Measurements from ENCODE around the gene GPR146.

The GPR146 gene

GRCh38 chr7:1012004-1012715, 32.2 kb upstream of the GPR146 start:
- no peak for DNase-seq

- no peak for DNase-seq
These were observed 31.6 kb upstream of the GPR146 start for GRCh38 chr7:1012716-1013095.

GRCh38 chr7:1013581-1013980, 30.8 kb upstream of the GPR146 start:
- no peak for DNase-seq

- DNase-seq = no peak
These were observed 29.7 kb upstream of the GPR146 start for GRCh38 chr7:1014681-1015080.

- DNase-seq = no peak
These were observed 28.9 kb upstream of the GPR146 start for GRCh38 chr7:1015196-1016121.

DNA sequence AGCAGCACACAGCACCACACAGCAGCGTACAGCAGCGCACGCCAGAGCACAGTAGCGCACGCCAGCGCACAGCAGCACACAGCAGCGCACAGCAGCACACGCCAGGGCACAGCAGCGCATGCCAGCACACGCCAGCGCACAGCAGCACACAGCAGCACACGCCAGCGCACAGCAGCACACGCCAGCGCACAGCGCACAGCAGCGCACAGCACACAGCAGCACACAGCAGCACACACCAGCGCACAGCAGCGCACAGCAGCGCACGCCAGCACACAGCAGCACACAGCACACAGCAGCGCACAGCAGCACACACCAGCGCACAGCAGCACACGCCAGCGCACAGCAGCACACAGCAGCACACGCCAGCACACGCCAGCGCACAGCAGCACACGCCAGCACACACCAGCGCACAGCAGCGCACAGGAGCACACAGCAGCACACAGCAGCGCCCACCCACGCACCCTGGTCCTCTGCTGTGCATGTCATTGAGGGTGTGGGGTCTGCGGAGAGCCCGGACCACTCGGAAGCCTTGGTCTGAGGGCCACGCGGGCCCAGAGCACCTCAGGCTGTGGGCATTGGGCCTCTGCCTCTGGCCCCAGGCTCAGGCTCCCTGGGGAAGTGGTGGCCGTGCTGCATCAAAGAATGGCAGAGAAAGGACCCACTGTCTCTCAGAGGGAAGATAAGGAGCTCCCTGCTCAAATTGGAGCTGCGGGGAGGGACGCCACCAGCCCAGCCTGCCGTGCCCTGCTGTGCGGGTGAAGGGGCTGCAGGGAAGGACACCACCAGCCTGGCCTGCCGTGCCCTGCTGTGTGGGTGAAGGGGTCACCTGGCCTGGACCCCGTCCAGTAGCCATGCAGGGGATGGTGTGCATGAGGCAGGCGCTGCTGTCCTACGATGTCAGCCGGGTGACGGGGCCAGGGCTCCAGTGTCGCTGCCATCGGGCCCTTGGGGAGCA, 27.5 kb upstream of the GPR146 start:
- no peak for DNase-seq

DNA sequence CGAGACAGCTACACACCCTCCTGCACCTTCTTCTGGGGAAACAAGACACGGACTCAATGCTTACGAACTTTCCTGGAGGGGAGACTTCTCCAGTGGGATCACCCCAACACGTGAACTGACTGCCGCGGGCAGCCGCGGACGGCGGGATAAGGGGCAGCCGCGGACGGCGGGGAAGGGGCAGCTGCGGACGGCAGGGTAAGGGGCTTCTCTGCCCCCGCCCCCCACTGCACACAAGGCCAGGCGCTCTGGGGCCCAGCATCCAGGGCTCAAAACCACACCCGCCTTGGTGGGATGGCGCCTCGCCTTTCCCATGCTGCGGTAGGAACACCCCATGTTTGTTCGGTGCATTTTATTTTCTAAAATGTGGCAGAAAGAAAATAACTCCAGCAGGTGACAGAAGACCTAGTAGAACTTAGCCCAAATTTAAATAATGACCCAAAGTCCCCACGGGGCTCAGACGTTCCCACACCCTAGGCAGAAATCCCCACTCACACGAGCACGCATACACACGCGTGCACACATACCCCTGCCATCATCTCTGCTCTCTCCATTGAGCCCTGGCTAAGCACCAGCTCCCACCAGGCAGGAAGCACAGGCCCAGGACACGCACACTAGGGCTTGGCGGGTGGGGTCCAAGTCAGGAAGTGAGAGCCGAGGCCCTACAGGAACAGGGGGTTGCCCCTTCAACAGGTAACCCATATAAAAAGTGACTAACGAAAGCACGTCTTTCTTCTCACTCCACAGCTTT, 26.6 kb upstream of the GPR146 start:
- no peak for DNase-seq

- no peak for DNase-seq
These were observed 26.0 kb upstream of the GPR146 start for GRCh38 chr7:1018334-1018695.

DNA sequence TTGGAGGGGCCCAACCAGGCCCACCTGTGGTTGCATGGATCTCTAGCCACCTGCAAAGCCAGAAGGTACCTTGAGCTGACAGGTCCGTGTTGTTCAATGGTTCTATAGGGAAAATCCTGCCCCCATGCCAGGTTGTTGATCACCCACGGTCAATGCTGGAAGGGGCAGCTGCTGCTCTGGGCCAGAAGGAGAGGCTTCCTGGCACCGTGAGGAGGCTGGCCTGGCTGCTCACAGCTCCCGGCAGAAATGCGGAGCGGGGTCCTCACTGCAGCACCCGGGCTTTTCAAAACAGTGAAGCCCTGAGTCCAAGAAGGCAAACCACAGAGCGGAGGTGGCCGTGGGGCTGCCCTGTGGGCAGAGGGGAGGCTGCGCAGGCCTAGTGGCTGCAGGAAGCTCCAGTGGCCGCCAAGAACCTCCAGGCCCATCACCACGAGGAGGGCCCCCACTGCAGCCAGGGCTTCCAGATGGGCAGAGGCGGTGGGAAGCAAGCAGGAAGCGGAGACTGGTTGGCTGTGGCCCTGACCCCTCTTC, 25.0 kb upstream of the GPR146 start:
- no peak for DNase-seq

DNA sequence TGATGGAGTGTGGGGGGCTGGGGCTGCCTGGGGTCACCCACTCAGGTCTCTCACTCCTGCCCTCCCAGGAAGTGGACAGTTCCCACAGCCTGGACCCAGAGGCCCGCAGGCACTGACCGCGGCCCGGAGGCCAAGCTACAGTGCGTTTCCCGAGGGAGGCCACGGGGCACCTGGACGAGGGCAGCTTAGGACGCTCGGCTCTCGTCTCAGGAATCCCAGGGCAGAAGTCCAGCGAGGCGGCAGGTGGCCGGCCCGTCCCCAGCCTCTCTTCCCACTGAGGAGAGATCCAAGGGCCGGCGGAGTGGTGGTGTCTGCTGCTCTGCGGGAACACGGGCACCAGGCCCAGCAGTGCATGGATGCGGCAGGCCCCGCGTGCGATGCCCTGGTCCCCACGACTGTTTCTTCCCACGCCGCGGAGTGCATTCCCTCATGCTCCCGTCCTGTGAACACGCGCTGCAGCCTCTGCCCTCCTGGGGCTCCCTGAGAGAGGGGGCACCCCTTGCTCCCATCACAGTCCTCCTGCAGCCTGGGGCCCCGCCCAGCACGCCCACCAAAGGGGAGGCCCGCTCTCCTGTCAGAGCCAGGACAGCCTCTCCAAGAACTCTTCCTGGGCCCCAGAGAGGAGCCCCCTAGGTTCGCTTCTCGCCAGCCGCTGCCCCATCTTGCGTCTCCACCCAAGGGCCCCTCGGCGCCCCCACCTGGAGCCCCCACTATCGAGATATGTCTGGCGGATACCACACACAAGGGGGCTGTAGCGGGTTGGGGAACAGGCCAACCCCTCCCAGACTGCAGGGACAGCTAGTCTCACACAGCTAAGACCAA, 24.3 kb upstream of the GPR146 start:
- DNase-seq = no peak

DNA sequence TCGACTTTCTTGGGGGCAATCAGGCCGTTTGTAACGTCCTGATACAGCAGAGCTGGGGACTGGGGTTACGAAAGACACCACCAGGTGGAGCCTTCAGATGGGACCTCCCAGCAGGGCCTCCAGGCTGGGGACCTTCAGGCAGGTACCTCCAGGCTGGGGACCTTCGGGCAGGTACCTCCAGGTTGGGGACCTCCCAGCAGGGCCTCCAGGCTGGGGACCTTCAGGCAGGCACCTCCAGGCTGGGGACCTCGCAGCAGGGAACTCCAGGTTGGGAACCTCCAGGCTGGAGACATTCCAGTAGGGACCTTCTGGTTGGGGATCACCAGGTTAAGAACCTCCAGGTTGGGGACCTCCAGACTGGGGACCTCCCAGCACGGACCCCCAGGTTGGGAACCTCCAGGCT, 23.5 kb upstream of the GPR146 start:
- no peak for DNase-seq

GRCh38 chr7:1021366-1021765, 23.0 kb upstream of the GPR146 start:
- no peak for DNase-seq

GRCh38 chr7:1021931-1022330, 22.4 kb upstream of the GPR146 start:
- no peak for DNase-seq

DNA sequence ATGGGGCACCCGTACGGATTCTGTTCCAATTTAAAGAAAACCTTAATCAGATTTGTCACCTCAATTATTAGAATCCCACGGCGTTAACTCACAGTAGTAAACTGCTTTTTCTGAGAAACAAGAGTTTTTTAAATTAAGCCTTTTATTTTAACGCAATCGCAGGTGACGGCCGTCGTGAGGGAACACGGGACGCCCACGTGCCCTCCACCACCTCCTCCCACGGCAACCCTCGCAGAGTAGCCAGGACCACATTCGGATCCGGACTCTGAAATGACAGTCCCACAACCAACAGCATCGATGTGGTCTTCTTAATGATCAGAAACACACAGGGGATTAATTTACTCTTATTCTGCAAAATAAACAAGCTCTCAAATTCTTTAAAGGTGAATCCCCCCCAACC, 22.0 kb upstream of the GPR146 start:
- DNase-seq = no peak

DNA sequence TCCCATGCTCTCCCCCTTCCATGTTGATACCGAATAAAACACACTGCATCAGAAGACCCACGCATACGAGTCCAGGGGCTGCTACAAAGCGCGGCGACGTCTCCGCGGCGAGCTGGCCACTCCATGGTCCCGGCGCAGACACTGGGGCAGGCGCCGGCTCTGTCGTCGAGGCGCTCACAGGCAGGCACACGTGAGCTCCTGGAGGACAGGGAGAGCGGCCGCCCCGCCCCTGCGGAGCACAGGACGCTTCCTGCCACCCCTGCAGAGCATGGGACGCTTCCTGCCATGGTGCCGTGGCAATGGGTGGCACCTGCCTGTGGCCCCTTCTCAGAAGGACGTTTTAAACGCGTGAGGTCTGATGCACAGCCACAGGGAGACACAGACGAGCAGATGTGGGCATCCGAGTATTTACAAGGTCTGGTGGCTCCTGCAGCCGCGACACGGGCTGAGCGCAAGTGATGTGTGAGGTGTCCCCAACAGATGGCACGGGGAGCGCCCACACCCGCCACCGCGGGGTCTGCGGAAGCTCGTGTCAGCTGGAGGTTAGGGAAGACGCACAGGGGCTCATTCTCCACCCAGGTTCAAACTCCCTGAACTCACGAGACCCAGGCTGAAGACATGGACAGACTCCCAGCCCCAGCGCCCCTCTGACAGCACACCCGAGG, 21.4 kb upstream of the GPR146 start:
- DNase-seq = no peak

DNA sequence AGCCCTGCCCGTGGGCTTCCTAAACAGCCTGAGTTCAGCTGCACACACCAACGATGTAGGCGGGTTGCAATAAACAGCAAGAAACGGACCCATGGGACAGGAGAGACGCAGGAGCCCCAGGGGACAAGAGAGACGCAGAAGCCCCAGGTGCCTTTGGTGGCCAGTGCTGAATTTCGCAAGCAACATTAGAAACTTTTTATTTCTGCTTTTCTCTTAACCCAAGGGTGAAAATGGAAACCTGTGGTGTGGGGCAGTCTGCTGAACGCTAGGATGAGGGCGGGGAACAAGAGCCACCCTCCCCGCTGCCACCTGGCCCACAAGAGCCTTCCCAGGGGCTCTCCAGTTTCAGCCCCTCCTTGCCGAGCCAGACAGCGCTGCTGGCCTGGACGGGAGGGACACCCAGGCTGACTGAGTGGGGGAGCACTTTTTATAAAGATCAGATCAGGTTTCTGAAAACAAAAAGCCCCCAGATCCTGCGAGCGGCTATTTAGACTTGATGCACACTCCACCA, 20.0 kb upstream of the GPR146 start:
- no peak for DNase-seq

DNA sequence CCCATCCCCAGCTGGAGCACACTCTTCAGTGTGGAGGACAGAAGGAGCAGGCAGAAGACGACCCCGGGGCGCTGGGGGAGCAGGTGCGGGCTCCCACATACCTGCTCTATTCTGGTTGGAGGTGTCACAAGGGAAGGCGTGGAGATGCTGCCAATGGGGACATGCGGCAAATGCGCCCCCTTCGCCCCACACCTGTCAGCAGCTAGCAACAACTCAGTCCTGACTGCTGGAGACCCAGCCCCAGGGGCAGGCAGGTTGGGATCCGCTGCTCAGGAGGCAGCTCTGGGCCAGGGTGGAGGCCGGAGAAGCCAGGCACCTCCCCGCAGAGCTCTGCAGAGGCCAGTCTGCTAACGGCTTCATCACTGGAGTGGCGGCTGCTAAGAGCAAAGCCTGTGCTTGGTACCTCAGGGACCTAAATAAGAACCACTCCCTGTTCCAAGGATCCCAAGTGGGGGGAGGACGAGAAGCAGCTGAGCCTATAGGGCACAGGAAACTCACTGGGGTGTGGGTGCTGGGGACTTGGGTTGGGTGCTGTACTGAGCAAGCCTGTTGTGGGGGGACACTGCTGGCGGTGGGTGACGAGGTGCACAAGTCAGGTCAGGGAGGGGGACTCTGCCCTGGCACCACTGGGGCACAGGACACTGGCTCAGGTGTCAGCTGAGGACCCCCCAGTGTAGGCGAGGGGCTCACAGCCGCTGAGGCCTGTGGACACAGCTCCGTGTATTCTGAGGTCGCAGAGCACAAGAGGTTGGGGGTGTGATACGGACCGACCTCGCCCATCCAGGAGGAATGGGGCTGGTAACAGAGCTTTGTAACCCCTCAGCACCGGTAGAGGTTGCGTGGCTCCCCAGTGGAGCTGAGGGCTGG, 19.2 kb upstream of the GPR146 start:
- no peak for DNase-seq

GRCh38 chr7:1025743-1026581, 18.4 kb upstream of the GPR146 start:
- DNase-seq = no peak
